ENCODE data around the gene PRSS57.

DNA sequence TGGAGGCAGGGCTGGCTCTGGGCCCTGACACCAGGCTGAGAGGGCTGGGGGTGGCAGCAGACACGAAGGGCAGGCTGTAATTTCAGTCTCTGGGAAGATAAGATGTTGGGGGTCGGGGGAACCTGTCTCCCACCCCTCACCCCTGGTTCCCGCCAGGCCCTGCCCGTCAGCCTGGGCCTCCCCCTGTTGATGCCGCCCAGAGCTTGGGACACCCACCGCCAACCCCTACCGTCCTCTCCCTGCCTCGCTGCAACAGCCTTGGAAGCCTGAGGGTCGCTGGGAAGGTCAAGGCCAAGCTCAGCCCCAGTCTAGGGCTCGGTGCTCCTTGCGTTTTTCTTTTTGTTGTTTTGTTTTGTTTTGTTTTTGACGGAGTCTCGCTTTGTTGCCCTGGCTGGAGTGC lies 28.0 kb upstream of the PRSS57 start:
- TF ChIP-seq, protein P1, sequence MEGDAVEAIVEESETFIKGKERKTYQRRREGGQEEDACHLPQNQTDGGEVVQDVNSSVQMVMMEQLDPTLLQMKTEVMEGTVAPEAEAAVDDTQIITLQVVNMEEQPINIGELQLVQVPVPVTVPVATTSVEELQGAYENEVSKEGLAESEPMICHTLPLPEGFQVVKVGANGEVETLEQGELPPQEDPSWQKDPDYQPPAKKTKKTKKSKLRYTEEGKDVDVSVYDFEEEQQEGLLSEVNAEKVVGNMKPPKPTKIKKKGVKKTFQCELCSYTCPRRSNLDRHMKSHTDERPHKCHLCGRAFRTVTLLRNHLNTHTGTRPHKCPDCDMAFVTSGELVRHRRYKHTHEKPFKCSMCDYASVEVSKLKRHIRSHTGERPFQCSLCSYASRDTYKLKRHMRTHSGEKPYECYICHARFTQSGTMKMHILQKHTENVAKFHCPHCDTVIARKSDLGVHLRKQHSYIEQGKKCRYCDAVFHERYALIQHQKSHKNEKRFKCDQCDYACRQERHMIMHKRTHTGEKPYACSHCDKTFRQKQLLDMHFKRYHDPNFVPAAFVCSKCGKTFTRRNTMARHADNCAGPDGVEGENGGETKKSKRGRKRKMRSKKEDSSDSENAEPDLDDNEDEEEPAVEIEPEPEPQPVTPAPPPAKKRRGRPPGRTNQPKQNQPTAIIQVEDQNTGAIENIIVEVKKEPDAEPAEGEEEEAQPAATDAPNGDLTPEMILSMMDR (IDR thresholded peaks at IDR 0.05; ENCODE audit: low read depth, low read length): no peak
- no peak for TF ChIP-seq EZH2phosphoT487 (IDR thresholded peaks at IDR 0.05; ENCODE audit: low read depth)

Measured in OCI-LY3 (cell line).